LNCaP clone FGC (cell line): ENCODE data around the gene SAMD4B.
"Not testable (repeated sequence)": the region's sequence is repeated elsewhere in the genome, so short reads cannot be mapped to it uniquely, and the experiment has no call there.

Experiments
- DNase-seq: peaks from one replicate; pipeline ENCODE4 v3.0.0-alpha.2; 2011; ENCODE audit warnings: low read depth
- H3K4me3 ChIP-seq: 2 replicates; pipeline ENCODE4 v1.5.1; 2011; ENCODE audit warnings: mild to moderate bottlenecking, low read depth, low read length, control low read depth
- CTCF ChIP-seq: IDR thresholded peaks from 2 replicates; pipeline ENCODE4 v1.5.1; 2012; ENCODE audit warnings: mild to moderate bottlenecking; ENCODE audit not compliant: control insufficient read depth, insufficient read depth; ENCODE audit errors: extremely low read depth

The SAMD4B gene

GRCh38 chr19:39304701-39305571, 37.3 kb upstream of the SAMD4B start:
- DNase-seq = no peak
- H3K4me3 ChIP-seq = no peak overlapping the region
- TF ChIP-seq CTCF = no peak

- no peak for DNase-seq
- H3K4me3 ChIP-seq = no peak overlapping the region
- TF ChIP-seq CTCF = no peak
Measured at GRCh38 chr19:39306075-39306474, 36.1 kb upstream of the SAMD4B start.

GRCh38 chr19:39307046-39307821, 35.0 kb upstream of the SAMD4B start:
- no peak overlapping the region for H3K4me3 ChIP-seq
- no peak for DNase-seq
- TF ChIP-seq CTCF = no peak

GRCh38 chr19:39307822-39308530, 34.2 kb upstream of the SAMD4B start:
- no peak for TF ChIP-seq CTCF
- H3K4me3 ChIP-seq = no peak overlapping the region

GRCh38 chr19:39308531-39309304, 33.5 kb upstream of the SAMD4B start:
- H3K4me3 ChIP-seq = no peak overlapping the region
- no peak for DNase-seq
- TF ChIP-seq CTCF = no peak

More at GRCh38 chr19:39307822-39308530, 34.2 kb upstream of the SAMD4B start:
- DNase-seq = no peak

GRCh38 chr19:39309305-39309670, 32.9 kb upstream of the SAMD4B start:
- not testable (repeated sequence) for DNase-seq, H3K4me3 ChIP-seq
